HG03571 (cell line): ENCODE results near the gene FAU.
"Not testable (repeated sequence)": the region's sequence is repeated elsewhere in the genome, so short reads cannot be mapped to it uniquely, and the experiment has no call there.

ENCODE experiments used
- ATAC-seq: cut with Tn5 transposase; IDR thresholded peaks from one replicate; pipeline ENCODE4 v1.9.1; 2021; ENCODE audit not compliant: unreplicated experiment

FAU gene

GRCh38 chr11:65121447-65121864 lies 478 bp downstream of the FAU start:
- ATAC-seq, result no peak

- no peak for ATAC-seq
These were observed 1.1 kb downstream of the FAU start for GRCh38 chr11:65120831-65121230.

DNA sequence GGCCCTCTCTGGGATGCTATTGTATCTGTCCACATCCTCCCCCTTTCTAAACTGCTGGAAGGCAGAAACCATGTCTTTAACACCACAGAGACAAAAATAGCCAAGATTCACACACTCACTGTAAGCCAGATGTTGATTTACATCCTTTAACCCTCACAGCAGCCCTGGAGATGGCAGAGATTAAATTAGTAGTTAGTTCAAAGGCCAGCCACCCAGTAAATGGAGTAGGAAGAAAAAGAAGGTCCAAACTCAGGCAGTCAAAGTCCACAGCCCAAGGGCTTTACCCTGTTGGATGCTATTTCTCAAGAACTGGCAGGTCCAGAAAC lies 2.3 kb downstream of the FAU start:
- no peak for ATAC-seq

GRCh38 chr11:65118891-65119669 lies 2.9 kb downstream of the FAU start:
- ATAC-seq, result not testable (repeated sequence)

DNA sequence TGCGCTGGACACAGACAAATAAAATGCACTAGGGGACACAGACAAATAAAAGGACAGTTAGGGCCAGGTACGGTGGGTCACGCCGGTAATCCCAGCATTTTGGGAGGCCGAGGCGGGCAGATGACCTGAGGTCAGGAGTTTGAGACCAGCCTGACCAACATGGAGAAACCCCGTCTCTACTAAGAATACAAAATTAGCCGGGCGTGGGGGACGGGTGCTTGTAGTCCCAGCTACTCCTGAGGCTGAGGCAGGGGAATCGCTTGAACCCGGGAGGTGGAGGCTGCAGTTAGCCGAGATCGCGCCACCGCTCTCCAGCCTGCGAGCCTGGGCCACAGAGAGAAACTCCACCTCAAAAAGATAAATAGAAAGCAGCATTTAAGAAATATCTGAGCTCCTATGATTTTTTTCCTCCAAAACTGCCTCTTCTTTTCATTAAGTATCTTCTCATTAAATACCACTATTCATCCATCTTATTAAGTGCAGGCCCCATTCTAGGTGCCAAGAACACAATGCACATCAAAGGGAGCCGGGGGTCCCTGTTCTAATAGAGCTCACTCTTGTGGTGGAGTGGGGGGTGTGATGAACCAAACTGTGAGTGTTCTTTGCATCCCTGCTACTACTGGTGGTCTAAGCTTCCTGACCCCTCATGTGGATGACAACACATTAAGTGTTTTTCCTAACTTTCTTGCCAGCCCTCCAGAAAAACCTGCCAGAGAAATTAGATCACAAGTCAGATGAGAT lies 3.7 kb downstream of the FAU start:
- no peak for ATAC-seq

GRCh38 chr11:65117206-65118096 lies 4.5 kb downstream of the FAU start, which contains the start of gene ZNHIT2:
ZNHIT2 (minus strand) TSS chr11:65117701; CDS start chr11:65117653, 48 bp downstream.
- ATAC-seq, result peak; percentile 55

- ATAC-seq, result no peak
These were observed 5.3 kb downstream of the FAU start for GRCh38 chr11:65116370-65117205.

DNA sequence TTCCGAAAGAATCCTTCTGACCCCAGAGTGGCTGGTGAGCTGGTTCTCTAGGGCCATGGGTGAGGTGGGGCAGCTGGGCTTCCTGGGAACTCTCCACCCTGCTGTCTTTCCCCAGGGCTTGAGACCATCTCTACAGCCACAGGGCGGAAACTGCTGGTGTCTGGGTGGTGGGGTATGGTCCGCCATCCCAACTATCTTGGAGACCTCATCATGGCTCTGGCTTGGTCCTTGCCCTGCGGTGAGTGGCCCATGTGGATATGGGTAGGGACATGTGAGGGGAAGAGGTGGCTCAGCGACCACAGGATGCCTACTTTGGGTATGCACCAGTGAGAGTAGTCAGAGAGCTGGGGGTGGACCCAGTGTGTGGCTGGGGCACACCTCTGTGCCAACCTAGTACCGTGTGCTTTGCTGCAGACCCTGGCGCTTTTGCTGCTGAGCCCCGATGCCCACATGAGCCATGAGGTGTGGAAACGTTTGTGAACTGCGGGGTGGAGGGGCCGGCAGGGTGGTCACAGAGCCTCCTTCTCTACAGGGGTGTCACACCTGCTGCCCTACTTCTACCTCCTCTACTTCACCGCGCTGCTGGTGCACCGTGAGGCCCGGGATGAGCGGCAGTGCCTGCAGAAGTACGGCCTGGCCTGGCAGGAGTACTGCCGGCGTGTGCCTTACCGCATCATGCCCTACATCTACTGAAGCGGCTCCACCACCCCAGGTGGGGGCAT lies 6.4 kb downstream of the FAU start:
- ATAC-seq, result no peak

GRCh38 chr11:65114538-65115171 lies 7.3 kb downstream of the FAU start:
- no peak for ATAC-seq

DNA sequence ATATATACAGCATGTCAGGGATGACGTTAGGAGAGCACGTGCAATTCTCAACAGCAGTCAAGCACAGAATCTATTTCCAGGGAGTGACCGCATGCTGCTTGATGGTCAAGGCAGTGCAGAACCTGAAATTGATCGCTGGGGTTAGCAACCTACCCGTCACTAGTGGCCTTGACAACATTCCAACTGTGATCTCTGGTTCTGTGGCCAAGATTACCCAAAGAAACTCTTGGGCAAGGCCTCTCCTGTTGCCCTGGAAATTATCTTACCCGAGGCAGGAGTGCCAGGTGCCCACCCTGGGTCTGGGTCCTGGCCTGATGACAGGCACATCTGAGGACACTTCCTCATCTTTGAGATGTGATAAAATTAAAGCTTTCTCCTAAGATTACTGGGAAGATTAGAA lies 8.1 kb downstream of the FAU start:
- ATAC-seq, result no peak

DNA sequence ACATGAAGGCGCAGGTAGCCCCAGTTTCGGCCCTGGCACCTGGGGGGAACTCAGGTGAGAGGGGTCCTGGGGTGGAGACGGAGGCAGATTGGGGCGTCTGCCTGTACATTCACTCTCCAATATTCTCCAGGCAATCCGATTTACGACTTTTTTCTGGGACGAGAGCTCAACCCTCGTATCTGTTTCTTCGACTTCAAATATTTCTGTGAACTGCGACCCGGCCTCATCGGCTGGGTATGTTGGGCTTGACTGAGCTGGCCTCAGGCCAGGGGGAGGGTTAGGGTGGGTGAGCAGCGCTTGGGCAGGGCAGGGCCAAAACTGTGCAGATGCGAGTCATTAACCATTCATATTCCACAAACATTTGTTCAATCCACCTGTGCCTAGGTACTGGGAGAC lies 8.6 kb downstream of the FAU start:
- no peak for ATAC-seq

- peak; percentile 31 for ATAC-seq
These were observed 9.2 kb downstream of the FAU start for GRCh38 chr11:65112546-65113360.

- ATAC-seq, result no peak
These were observed 10.0 kb downstream of the FAU start, which contains the start of gene TM7SF2 for GRCh38 chr11:65111744-65112545. TM7SF2 (plus strand) TSS chr11:65111872; CDS start chr11:65112016, 144 bp downstream.

DNA sequence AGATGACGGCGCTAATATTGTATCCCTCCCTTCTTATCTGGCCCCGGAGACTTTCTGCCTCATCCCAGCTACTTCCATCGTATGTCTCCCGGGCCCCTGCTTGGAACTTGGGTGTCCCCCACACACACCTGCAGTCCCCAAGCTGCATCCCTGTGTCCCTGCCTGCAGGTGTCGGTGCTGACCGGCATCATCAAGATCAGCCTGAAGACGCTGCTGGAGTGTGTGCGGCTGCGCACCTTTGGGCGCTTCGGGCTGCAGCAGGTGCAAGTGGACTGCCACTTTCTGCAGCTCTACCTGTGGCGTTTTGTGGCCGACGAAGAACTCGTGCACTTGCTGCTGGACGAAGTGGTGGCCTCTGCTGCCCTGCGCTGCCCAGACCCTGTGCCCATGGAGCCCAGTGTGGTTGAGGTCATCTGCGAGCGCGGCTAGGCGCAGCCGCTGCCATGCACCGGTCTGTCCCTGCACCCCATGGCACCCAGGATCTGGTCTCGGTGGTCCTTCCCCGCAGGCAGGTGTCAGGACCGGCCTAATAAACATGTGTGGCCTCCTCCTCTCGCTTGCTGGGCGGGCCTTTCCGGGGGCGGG lies 10.7 kb downstream of the FAU start:
- ATAC-seq, result no peak

GRCh38 chr11:65110354-65110861 lies 11.5 kb downstream of the FAU start:
- ATAC-seq, result no peak

DNA sequence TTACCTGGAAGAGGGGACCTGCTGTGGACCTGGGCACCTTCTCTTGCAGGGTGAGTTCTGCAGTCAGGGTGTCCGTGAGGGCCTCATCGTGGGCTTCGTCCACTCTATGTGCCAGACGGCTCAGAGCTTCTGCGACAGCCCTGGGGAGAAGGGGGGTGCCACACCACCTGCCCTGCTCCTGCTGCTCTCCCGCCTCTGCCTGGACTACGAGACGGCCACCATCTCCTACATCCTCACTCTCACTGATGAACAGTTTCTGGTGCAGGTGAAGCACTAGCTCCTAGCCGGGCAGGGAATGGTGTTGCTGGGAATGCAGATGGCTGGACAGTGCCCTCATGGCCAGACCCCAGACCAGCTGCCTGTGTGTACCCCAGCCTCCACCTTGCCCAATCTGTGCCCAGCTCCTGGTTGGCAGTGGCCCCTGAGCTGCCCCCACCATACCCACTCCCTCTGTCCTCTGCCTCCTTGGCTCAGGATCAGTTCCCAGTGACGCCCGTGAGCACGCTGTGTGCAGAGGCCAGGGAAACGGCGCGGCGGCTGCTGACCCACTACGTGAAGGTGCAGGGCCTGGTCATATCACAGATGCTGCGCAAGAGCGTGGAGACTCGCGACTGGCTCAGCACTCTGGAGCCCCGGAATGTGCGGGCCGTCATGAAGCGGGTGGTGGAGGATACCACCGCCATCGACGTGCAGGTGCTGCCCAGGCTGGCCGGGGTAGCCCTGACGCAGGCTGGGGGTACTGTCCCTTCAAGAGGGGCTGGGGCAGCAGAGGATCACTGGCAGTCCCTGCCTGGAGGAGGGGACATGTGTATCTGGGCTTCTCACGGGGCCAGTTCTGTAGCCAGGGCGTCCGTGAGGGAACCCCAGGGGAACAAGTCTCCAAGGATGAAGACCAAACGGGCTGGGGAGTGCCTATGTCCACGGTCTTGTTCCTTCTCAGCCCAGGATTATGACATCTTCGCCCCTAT lies 12.4 kb downstream of the FAU start:
- no peak for ATAC-seq
